GM12891 (cell line): ENCODE results near the gene BRAP.

ENCODE experiments used
- PAX5 ChIP-seq: IDR thresholded peaks from 2 replicates; pipeline ENCODE4 v1.6.1; 2011; ENCODE audit warnings: low read length, moderate library complexity, mild to moderate bottlenecking; ENCODE audit not compliant: insufficient read depth, severe bottlenecking
- POLR2A ChIP-seq: IDR thresholded peaks from 2 replicates; pipeline ENCODE4 v1.6.1; 2011; ENCODE audit warnings: low read depth, low read length, control low read depth
- POLR2AphosphoS5 ChIP-seq: IDR thresholded peaks from 2 replicates; pipeline ENCODE4 v1.6.1; 2011; ENCODE audit warnings: low read depth, low read length, control low read depth
- TAF1 ChIP-seq: IDR thresholded peaks from 2 replicates; pipeline ENCODE4 v1.6.1; 2011; ENCODE audit warnings: low read depth, low read length, control low read depth

DNA sequence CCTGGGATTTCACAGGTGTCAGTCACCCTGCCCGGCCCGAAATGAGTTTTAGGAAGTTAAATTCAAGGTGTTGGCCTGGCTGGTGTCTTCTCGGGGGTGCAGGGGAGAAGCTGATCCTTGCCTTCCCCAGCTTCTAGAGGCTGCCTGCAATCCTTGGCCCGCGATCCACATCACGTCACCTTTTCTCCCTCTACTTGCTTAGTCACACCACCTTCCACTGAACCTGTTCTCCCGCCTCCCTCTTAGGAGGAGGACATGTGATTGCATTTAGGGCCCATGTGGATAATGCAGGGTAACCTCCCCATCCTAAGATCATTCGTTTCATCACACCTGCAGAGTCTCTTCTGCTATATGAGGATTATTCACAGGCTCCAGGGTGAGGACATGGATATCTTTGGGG lies 61.2 kb downstream of the BRAP start:
- TF ChIP-seq PAX5 (no peak), POLR2A (no peak), TAF1 (no peak), POLR2AphosphoS5 (no peak)
